Upper lobe of left lung (tissue), 6 donors: ENCODE results near the gene C4orf51. TPM values are rescaled to one million over a fixed set of nuclear protein-coding genes. Genes with fewer than 3 reads are reported as not detected.

ENCODE experiments used
- ATAC-seq, 2 donors: fragments of 200-7000 bp; cut with Tn5 transposase; one replicate each; pipeline ENCODE4 v1.9.1; 2022; ENCODE audit warnings: mild to moderate bottlenecking in 2 of 2, moderate library complexity in 2 of 2; ENCODE audit not compliant: low FRiP score in 2 of 2
- DNase-seq, 2 donors: peaks; one replicate each; pipeline ENCODE4 v3.0.0-alpha.2; 2019 to 2020
- H3K27ac ChIP-seq, 4 donors: fragments of 200-600 bp; sonication (generic); one replicate each; pipeline ENCODE4 v1.5.1; 2016 to 2019
- H3K27me3 ChIP-seq, 4 donors: fragments of 200-600 bp; sonication (generic); one replicate each; pipeline ENCODE4 v1.5.1; 2017 to 2019
- H3K36me3 ChIP-seq, 4 donors: fragments of 200-600 bp; sonication (generic); one replicate each; pipeline ENCODE4 v1.5.1; 2016 to 2019
- H3K4me1 ChIP-seq, 4 donors: fragments of 200-600 bp; sonication (generic); one replicate each; pipeline ENCODE4 v1.5.1; 2018 to 2019
- H3K4me3 ChIP-seq, 4 donors: fragments of 200-600 bp; sonication (generic); one replicate each; pipeline ENCODE4 v1.5.1; 2017 to 2019; ENCODE audit warnings: mild to moderate bottlenecking in 2 of 4, moderate library complexity in 1 of 4
- H3K9me3 ChIP-seq, 4 donors: fragments of 200-600 bp; sonication (generic); one replicate each; pipeline ENCODE4 v1.5.1; 2018 to 2019
- EP300 ChIP-seq, 4 donors: sonication (generic); formaldehyde crosslinking; IDR thresholded peaks; one replicate each; pipeline ENCODE4 v1.5.1; 2017; ENCODE audit warnings: antibody characterized with exemption in 4 of 4, control low read depth in 2 of 4
- POLR2A ChIP-seq, 4 donors: fragments of 450-650 bp; IDR thresholded peaks; one replicate each; pipeline ENCODE4 v1.5.1; 2016 to 2017; ENCODE audit warnings: antibody characterized with exemption in 4 of 4, mild to moderate bottlenecking in 2 of 4
- POLR2AphosphoS5 ChIP-seq, 2 donors: sonication (generic); formaldehyde crosslinking; IDR thresholded peaks; one replicate each; pipeline ENCODE4 v1.5.1; 2017; ENCODE audit warnings: antibody characterized with exemption in 2 of 2
- WGBS, 2 donors: methylation state at CpG; one replicate each; pipeline ENCODE4 v1.1.5; 2017 to 2018; 5-methylcytosine and 5-hydroxymethylcytosine counted together
- total RNA-seq, 6 donors: library from RNA; depleted of rRNA in 4 of 6; stranded (reverse); fragments of >200 nt in 4 of 6; gene quantifications; one replicate each; pipeline versions ENCODE4 v1.1.0 to v1.2.1, GENCODE V29; 2016 to 2021
- TF ChIP-seq, protein P1 (sequence below), 6 experiments: fragments of 450-650 bp in 4 of 6; fragments of 200-600 bp in 2 of 6; sonication (generic) in 2 of 6; IDR thresholded peaks; one replicate each; pipeline ENCODE4 v1.5.1; 2016 to 2019; ENCODE audit warnings: antibody characterized with exemption in 6 of 6
- donor health status: DM: no; HTN: no; CAD: no; lungs with moderate emphysema.
- donor health status: DM: no; HTN: yes; CAD: no; lungs with severe emphysema.

Gene C4orf51
- total RNA-seq, 6 donors from 2014 or later = not detected

DNA sequence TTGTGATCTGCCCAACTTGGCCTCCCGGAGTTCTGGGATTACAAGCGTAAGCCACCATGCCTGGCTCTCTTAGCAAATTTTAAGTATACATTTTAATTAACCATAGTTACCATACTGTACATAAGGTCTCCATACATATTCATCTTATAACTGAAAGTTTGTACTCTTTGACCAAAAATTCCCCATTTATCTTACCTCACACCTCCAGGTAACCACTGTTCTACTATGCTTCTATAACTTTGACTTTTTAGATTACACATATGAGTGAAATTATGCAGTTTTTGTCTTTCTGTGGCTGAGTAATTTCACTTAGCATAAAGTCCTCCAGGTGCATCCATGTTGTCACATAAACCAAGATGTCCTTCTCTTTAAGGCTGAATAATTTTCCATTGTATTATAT, 17.4 kb downstream of the C4orf51 start:
- H3K27me3 ChIP-seq = no peaks in the 10 kb centered on the region
- TF ChIP-seq POLR2AphosphoS5 (IDR thresholded peaks at IDR 0.05) (no peak), POLR2A (IDR thresholded peaks at IDR 0.05) (no peak), EP300 (IDR thresholded peaks at IDR 0.05) (no peak)
- TF ChIP-seq, protein P1, sequence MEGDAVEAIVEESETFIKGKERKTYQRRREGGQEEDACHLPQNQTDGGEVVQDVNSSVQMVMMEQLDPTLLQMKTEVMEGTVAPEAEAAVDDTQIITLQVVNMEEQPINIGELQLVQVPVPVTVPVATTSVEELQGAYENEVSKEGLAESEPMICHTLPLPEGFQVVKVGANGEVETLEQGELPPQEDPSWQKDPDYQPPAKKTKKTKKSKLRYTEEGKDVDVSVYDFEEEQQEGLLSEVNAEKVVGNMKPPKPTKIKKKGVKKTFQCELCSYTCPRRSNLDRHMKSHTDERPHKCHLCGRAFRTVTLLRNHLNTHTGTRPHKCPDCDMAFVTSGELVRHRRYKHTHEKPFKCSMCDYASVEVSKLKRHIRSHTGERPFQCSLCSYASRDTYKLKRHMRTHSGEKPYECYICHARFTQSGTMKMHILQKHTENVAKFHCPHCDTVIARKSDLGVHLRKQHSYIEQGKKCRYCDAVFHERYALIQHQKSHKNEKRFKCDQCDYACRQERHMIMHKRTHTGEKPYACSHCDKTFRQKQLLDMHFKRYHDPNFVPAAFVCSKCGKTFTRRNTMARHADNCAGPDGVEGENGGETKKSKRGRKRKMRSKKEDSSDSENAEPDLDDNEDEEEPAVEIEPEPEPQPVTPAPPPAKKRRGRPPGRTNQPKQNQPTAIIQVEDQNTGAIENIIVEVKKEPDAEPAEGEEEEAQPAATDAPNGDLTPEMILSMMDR (IDR thresholded peaks at IDR 0.05) = no peak
- H3K4me3 ChIP-seq = no peak overlapping the region
- ATAC-seq (no peak), DNase-seq (no peak)
- H3K4me1 ChIP-seq = no peaks in the 10 kb centered on the region
- WGBS, 2 donors = 95 to 97% methylated on average over 2 of the region's 2 CpGs
- no peaks in the 10 kb centered on the region for H3K36me3 ChIP-seq
- H3K9me3 ChIP-seq = no peaks in the 10 kb centered on the region
- no peak overlapping the region for H3K27ac ChIP-seq

DNA sequence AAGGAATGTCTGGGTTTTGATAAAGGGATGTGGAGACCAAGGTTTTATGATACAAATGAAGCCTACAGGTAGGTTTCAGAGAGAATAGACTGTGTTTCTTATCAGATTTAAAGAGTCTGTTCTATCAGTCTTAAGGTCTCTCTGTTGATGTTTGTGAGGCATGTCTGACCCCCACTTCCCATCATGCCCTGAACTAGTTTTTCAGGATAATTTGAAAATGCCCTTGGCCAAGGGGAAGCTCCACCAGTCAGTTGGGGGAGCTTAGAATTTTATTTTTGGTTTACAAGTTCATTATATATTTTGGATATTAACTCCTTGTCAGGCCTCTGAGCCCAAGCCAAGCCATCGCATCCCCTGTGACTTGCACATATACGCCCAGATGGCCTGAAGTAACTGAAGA, 18.6 kb downstream of the C4orf51 start:
- Histone ChIP-seq H3K4me1 (no peaks in the 10 kb centered on the region), H3K9me3 (no peaks in the 10 kb centered on the region), H3K27me3 (no peaks in the 10 kb centered on the region), H3K4me3 (no peak overlapping the region), H3K27ac (no peak overlapping the region), H3K36me3 (no peaks in the 10 kb centered on the region)
- TF ChIP-seq, protein P1 (IDR thresholded peaks at IDR 0.05) = no peak
- TF ChIP-seq POLR2AphosphoS5 (IDR thresholded peaks at IDR 0.05) = no peak
- TF ChIP-seq POLR2A (IDR thresholded peaks at IDR 0.05) = no peak
- TF ChIP-seq EP300 (IDR thresholded peaks at IDR 0.05) = no peak
- ATAC-seq (no peak), DNase-seq (no peak)
- WGBS, 2 donors = 99 to 100% methylated on average over 2 of the region's 2 CpGs

DNA sequence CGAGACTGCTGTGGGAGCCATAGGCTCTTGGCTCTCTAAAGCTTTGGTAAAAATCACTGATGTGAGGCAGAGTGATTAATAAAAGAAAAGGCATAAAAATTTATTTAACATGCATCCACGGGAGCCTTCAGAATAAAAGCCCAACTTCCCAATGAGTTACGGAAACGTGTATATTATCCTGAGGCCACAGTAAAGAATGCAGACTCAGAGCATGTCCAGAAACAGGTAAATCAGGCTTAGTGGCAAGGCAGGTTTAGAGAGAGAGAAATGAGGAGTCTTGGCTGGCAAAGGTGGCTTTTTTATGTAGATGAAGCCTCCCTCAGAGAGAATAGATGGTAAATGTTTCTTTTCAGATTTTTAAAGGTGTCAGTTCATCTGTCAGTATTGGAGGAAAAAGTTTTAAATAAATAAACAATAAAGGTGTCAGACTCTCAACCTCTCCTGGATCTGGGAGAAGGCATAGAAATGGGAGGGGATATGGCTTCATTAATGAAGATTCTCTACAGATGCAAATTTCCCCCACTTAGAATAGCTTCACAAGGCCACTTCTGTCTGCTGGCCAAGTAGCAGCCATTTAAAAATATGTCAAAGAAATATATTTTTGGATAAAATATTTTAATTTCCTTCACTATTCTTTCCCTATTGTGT, 24.0 kb downstream of the C4orf51 start:
- Histone ChIP-seq H3K27me3 (no peaks in the 10 kb centered on the region), H3K36me3 (no peaks in the 10 kb centered on the region), H3K4me1 (no peaks in the 10 kb centered on the region), H3K9me3 (no peaks in the 10 kb centered on the region), H3K27ac (no peak overlapping the region), H3K4me3 (no peak overlapping the region)
- 64 to 71% methylated on average over 4 of the region's 4 CpGs for WGBS, 2 donors
- TF ChIP-seq EP300 (IDR thresholded peaks at IDR 0.05) (no peak), POLR2A (IDR thresholded peaks at IDR 0.05) (no peak), POLR2AphosphoS5 (IDR thresholded peaks at IDR 0.05) (no peak)
- TF ChIP-seq, protein P1 (IDR thresholded peaks at IDR 0.05) = no peak
- no peak for ATAC-seq
- DNase-seq = no peak

DNA sequence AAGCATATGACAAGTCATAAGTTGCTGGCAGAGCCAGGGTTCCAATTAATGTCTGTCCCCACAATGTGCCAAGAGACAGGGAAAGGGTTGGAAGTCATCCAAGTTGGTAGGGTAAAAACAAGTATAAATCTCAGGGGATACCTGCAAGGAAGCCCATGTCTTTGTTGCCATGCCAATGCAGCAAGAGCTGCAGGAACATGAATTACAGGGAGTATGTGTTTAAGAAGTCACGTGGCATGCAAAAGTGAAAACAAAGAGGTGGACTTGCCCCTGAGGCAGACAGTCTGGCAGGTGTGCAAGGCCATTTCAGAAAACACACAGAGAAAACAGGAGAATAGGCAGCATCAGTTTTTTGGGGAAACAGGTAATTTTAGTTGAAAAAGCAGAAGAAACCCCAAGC, 29.4 kb downstream of the C4orf51 start:
- ATAC-seq (no peak), DNase-seq (no peak)
- Histone ChIP-seq H3K36me3 (no peaks in the 10 kb centered on the region), H3K4me3 (no peak overlapping the region), H3K4me1 (no peaks in the 10 kb centered on the region), H3K27ac (no peak overlapping the region), H3K27me3 (no peaks in the 10 kb centered on the region), H3K9me3 (peaks cover 0 to 13% (median 3%) of the 10 kb centered on the region in 4 donors)
- TF ChIP-seq POLR2AphosphoS5 (IDR thresholded peaks at IDR 0.05) (no peak), EP300 (IDR thresholded peaks at IDR 0.05) (no peak), POLR2A (IDR thresholded peaks at IDR 0.05) (no peak)
- TF ChIP-seq, protein P1 (IDR thresholded peaks at IDR 0.05) = no peak
- 75 to 94% methylated on average over 1 of the region's 1 CpG for WGBS, 2 donors

DNA sequence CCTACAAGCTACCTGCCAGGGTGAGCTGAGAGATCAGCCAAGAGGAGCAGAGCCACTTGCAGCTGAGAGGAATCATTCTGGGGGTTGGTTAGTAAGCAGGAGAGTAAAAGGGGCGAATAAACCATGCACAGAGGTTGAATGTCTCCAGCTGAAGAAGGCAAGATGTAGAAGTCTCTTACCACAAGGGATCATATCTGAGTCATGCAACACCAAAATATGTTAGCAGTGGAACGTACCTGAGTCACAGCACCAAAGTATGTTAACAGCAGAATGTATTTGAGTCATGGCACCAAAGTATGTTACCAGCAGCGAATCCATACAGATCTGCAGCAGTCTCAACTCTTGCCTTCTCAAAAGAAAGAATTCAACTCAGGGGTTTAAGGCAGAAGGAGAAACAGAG, 29.9 kb downstream of the C4orf51 start:
- no peaks in the 10 kb centered on the region for H3K27me3 ChIP-seq
- no peak for TF ChIP-seq POLR2A (IDR thresholded peaks at IDR 0.05)
- TF ChIP-seq POLR2AphosphoS5 (IDR thresholded peaks at IDR 0.05) = no peak
- TF ChIP-seq, protein P1 (IDR thresholded peaks at IDR 0.05) = no peak
- no peak for TF ChIP-seq EP300 (IDR thresholded peaks at IDR 0.05)
- 77 to 83% methylated on average over 3 of the region's 3 CpGs for WGBS, 2 donors
- DNase-seq = no peak
- ATAC-seq = no peak
- H3K4me1 ChIP-seq = no peaks in the 10 kb centered on the region
- no peaks in the 10 kb centered on the region for H3K36me3 ChIP-seq
- no peak overlapping the region for H3K4me3 ChIP-seq
- H3K27ac ChIP-seq = no peak overlapping the region
- peaks cover 0 to 13% (median 3%) of the 10 kb centered on the region in 4 donors for H3K9me3 ChIP-seq
